LNCAP (cell line): ENCODE results near the gene CAP1.

ENCODE experiments used
- TF ChIP-seq, protein P1 (sequence below): fragments of 450-650 bp; IDR thresholded peaks from 2 replicates; pipeline ENCODE4 v1.5.1; 2017; ENCODE audit warnings: mild to moderate bottlenecking

The CAP1 gene

DNA sequence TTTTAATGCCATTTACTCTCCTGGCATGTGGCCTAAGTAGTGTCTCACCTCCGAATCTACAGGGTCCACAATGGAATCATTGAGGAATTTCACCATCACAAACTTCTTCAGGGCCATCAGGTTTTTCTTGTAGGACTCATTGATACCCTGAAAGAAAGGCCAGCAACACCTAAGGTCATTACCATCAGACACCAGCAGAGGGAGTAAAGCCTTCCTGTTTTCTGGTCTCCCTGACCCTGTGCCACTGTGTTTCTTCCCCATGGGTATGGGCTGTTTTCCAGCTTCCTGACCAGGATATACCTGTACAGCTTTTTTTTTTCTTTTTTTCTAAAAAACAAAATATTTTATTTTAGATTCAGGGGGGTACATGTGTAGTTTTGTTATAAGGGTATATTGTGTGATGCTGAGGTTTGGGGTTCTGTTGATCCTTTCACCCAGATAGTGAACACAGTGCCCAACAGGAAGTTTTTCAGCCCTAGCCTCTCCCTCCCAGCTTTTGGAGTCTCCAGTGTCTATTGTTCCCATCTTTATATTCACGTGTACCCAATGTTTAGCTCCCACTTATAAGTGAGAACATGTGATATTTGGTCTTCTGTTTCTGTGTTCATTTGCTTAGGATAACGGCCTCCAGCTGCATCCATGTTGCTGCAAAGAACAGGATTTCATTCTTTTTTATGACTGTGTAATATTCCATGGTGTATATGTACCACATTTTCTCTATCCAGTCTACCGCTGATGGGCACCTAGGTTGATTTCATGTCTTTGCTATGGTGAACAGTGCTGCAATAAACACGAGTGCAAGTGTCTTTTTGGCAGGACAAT is 38.2 kb downstream of the CAP1 start:
- TF ChIP-seq, protein P1, sequence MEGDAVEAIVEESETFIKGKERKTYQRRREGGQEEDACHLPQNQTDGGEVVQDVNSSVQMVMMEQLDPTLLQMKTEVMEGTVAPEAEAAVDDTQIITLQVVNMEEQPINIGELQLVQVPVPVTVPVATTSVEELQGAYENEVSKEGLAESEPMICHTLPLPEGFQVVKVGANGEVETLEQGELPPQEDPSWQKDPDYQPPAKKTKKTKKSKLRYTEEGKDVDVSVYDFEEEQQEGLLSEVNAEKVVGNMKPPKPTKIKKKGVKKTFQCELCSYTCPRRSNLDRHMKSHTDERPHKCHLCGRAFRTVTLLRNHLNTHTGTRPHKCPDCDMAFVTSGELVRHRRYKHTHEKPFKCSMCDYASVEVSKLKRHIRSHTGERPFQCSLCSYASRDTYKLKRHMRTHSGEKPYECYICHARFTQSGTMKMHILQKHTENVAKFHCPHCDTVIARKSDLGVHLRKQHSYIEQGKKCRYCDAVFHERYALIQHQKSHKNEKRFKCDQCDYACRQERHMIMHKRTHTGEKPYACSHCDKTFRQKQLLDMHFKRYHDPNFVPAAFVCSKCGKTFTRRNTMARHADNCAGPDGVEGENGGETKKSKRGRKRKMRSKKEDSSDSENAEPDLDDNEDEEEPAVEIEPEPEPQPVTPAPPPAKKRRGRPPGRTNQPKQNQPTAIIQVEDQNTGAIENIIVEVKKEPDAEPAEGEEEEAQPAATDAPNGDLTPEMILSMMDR: peak; percentile 83

GRCh38 chr1:40079774-40080400 is 39.4 kb downstream of the CAP1 start:
- TF ChIP-seq, protein P1: no peak

GRCh38 chr1:40081871-40082270 is 41.3 kb downstream of the CAP1 start:
- TF ChIP-seq, protein P1: no peak

DNA sequence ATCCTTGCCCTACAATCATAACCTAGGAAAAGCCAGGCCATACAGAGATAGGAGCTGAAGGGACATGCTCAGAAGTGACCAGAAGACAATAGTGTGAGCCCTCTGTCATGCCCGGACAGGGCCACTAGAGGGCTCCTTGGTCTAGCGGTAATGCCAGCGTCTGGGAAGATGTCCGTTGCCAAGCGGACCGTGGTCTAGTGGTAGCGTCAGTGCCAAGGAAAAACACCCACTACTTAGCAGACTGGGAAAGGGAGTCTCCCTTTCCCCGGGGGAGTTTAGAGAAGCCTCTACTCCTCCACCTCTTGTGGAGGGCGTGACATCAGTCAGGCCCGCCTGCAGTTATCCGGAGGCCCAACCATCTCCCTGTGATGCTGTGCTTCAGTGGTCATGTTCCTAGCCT is 44.2 kb downstream of the CAP1 start:
- TF ChIP-seq, protein P1: peak; percentile 51

GRCh38 chr1:40090652-40091355 is 50.3 kb downstream of the CAP1 start:
- TF ChIP-seq, protein P1: no peak

GRCh38 chr1:40092241-40092640 is 51.7 kb downstream of the CAP1 start:
- TF ChIP-seq, protein P1: no peak

DNA sequence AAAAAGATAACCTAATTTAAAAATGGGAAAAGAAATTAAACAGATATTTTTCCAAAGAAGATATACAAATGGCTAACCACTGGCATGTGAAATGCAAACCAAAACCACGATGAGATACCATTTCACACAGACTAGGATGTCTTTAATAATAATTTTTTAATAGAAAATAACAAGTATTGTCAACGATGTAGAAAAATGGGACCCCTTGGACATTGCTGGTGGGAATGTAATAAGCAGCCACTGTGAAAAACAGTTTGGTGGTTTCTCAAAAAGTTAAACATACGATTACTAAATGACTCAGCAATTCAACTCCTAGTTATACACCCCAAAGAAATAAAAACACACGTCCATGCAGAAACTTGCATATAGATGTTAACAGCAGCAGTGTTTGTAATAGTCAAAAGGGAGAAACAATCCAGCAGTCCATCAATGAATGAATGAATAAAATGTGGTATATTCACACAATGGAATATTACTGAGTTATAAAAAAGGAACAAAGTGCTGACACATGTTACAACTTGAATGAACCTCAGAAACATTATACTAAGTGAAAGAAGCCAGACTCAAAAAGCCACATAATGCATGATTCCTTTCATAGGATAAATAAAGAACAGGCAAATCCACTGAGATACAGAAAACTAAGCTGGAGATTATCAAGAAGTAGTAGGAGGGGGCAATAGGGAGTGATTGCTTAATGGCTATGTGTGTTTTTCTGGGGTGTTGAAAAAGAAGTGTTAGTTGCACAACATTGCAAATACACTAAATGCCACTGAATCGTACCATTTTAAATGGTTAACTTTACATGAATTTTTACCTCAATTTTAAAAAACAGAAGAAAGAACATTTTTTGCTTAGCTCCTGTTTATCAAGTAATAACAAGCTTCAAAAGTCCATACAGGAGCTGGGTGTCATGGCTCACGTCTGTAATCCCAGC is 52.4 kb downstream of the CAP1 start:
- TF ChIP-seq, protein P1: no peak
